ENCODE data around the gene CLPTM1L. TPM values are rescaled to one million over a fixed set of nuclear protein-coding genes. Genes with fewer than 3 reads are reported as not detected.
"Not testable (repeated sequence)": the region's sequence is repeated elsewhere in the genome, so short reads cannot be mapped to it uniquely, and the experiment has no call there.

The CLPTM1L gene
- total RNA-seq, 2 experiments from 2014 or later, result 80.9 to 82.7 TPM

DNA sequence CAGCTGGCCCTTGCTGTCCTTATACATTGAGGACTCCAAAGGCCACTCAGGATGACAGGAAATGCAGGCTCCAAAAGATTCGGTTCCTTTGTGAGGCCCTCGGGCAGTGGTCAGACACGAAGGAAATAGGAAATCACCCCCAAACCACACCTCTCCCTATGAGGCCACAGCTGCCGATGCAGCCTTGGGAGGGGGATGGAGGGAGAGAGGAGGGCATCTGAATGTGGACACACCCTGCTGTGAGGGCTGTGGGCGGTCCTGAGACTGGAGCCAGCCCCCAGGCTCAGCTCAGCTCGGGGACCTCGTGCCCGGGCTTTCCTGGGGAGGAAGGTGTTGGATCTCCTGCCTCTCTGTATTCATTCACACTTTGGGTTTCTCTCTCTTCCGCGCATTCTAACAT lies 2.7 kb upstream of the CLPTM1L start:
- ATAC-seq (ENCODE audit: low read depth) (no peak), DNase-seq (no peak)
- POLR2A ChIA-PET, result no interaction called here
- no peak overlapping the region for H3K4me3 Mint-ChIP-seq
- no peak overlapping the region for H3K27ac Mint-ChIP-seq
- no peaks in the 10 kb centered on the region for H3K9me3 Mint-ChIP-seq
- peaks cover 9% of the 10 kb centered on the region for H3K36me3 Mint-ChIP-seq
- peaks cover 8% of the 10 kb centered on the region for H3K27me3 Mint-ChIP-seq
- peaks cover 17% of the 10 kb centered on the region for H3K4me1 Mint-ChIP-seq

DNA sequence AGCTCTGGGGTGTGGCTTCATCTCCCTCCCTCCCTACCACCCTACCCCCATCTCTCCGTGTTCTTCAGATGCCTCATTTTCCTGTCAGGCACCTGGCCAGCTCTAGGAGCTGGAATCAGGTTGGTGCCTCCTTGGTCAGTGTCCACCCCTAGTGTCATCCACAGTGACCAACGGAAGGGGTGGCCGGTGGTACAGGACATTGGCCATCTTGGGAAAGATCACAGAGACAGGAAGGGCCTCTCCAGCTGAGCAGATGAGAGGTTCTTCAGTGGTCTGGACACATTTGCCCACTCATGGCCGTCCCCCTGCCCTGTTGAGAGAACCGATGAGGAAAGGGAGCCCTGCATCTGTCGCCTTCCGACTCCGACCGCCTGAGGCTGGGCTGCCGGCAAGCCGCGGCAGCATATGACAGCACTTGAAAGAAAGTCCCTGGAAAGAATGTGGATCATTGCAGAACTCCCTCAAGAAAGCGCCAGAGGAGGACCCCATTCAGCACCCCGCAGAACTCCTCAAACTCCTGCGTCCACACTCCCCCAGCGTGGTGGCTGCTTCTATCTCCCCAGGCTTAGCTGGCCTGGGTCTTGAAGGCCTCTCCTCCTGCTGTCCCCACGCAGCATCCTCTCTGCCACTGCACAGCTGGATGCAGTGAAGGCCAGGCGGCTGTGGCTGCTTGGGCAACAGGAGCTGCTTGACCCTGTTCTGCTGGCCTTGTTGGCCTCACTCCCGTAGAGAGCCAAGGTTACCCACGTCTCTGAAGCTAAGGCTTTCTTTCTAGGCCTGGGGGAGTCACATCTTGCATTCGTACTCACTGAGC lies 1.9 kb upstream of the CLPTM1L start:
- no peak overlapping the region for H3K27ac Mint-ChIP-seq

DNA sequence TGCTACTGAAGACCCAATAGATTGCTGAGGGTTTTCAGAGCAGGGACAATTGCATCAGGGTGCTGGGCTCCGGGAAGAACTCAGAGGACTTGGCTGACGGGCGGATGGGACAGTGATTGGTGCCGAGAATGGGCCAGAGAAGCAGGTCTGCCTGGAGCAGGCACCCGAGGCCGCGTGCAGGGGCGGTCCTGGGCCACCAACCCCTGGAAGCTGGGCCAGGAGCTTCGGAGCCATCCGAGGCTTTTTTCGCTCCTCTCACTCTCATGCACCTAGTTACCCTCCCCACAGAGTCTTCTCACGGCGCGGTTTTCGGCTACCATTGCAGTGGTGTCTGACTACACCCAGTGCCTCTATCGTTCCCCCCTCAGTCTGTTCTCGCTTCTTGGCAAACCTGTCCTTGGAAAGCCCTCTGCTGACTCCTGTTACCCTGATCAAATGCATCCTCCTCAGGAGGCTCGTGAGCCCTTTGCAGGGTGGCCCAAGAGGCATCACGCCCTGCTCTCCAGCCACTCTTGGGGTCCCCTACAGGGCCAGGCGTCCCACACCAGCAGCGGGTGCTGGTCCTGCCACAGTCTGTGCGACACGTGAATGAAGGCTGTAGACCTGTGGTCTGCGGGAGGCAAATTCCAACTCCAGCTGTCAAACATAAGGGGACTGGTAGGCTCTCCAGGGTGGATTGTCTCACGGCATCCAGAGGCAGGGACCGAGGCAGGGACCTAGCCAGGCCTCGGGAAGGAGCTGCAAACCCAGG lies 1.2 kb upstream of the CLPTM1L start:
- H3K36me3 Mint-ChIP-seq, result peaks cover 15% of the 10 kb centered on the region
- no peak for ATAC-seq (ENCODE audit: low read depth)

More for the DNA sequence above, 1.9 kb upstream of the CLPTM1L start:
- no peaks in the 10 kb centered on the region for H3K9me3 Mint-ChIP-seq
- peaks cover 17% of the 10 kb centered on the region for H3K4me1 Mint-ChIP-seq
- ATAC-seq (ENCODE audit: low read depth) (no peak), DNase-seq (no peak)
- H3K4me3 Mint-ChIP-seq, result peak overlapping the region; percentile 70
- H3K27me3 Mint-ChIP-seq, result peaks cover 4% of the 10 kb centered on the region
- peaks cover 9% of the 10 kb centered on the region for H3K36me3 Mint-ChIP-seq
- POLR2A ChIA-PET, result interaction anchor here (0.7 to 1.6 kb wide), 2 partner anchors 10 to 38 kb away, joined by 3 to 4 read pairs; no protein-coding TSS in a partner anchor

DNA sequence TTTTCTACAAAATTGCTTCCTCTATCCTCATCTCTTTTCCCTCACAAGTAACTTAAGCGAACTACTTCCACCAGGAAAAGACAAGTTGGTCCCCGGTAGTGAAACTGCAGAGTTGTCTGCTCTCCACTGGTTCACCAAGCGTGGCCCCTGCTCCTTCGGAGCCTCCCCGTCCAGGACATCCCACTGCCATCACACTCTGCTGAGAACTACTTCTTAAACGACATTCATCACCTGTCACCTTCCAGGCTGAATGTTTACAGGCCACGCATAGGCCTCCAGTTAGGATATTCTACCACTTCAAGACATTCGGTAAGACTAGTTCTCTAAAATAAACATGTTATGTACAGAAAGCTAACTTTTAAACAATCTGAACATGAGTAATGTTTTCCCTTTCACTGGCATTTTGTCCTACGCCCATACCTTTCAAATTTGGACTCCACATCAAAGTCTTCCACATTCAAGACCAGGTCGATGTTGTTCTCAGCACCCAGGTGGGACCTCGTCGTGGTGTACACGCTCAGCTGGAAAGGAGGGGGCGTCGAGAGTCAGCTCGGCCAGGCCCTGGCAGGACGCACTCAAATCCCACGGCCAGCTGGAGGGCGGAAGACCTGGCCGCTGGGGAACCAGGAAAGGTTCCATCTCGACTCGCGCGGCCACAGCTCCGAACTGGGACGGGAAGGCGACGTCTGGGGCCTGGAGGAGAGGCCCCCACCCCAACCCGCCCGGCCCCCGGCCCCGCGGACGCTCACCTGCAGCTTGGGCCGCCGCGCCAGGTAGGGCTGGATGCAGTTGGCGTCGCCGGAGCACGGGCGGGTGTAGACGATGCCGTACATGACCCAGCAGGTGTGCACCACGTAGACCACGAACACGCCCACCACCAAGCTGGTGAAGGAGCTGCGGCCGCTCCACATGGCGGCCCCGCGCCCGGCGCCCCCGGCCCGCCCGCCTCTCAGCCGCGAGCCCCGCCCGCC lies 683 bp downstream of the CLPTM1L start:
- Mint-ChIP-seq H3K27ac (peak overlapping the region; percentile 82), H3K4me3 (peak overlapping the region; percentile 88), H3K36me3 (peaks cover 15% of the 10 kb centered on the region), H3K4me1 (peaks cover 18% of the 10 kb centered on the region), H3K9me3 (no peaks in the 10 kb centered on the region), H3K27me3 (no peaks in the 10 kb centered on the region)
- peak; percentile 49 for DNase-seq
- peak; percentile 23 for ATAC-seq (ENCODE audit: low read depth)
- POLR2A ChIA-PET, result interaction anchor here (0.7 to 2.3 kb wide), 7 partner anchors 10 to 180 kb away, joined by 3 to 14 read pairs (median 4); partner anchors contain the start of gene LPCAT1

More for the DNA sequence above, 1.2 kb upstream of the CLPTM1L start:
- Mint-ChIP-seq H3K4me1 (peaks cover 18% of the 10 kb centered on the region), H3K9me3 (no peaks in the 10 kb centered on the region), H3K4me3 (peak overlapping the region; percentile 75), H3K27ac (peak overlapping the region; percentile 60), H3K27me3 (no peaks in the 10 kb centered on the region)
- no peak for DNase-seq
- POLR2A ChIA-PET, result interaction anchor here (0.7 to 2.3 kb wide), 6 partner anchors 9 to 454 kb away, joined by 3 to 14 read pairs (median 4); partner anchors contain the start of genes BRD9 and TRIP13

DNA sequence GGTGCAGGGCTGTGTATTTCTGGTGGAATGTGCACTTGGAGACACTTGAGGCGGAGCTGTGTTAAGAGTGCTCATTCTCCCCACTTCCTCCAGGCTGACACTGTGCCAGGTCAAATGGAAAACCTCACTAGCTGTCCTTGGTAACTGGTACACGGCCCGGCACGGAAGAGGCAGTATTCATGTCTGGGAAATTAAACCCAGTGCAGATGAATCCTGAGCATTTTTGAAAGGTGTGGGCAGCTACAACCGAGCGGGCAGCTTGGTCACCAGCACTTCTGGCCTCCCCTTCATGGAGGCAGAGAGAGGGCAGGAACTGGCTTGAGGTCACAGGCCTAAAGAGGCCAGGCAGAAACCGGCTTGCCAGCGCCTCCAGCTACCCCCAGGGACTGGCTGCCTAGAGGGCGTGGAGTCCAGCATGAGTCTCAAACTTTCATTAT lies 1.6 kb downstream of the CLPTM1L start:
- Mint-ChIP-seq H3K27ac (peak overlapping the region; percentile 59), H3K4me1 (peaks cover 18% of the 10 kb centered on the region), H3K27me3 (no peaks in the 10 kb centered on the region), H3K4me3 (peak overlapping the region; percentile 27), H3K36me3 (peaks cover 15% of the 10 kb centered on the region), H3K9me3 (no peaks in the 10 kb centered on the region)
- ATAC-seq (ENCODE audit: low read depth) (no peak), DNase-seq (no peak)
- POLR2A ChIA-PET, result interaction anchor here (1.8 kb wide), 1 partner anchor 9 kb away, joined by 4 read pairs; no protein-coding TSS in a partner anchor

DNA sequence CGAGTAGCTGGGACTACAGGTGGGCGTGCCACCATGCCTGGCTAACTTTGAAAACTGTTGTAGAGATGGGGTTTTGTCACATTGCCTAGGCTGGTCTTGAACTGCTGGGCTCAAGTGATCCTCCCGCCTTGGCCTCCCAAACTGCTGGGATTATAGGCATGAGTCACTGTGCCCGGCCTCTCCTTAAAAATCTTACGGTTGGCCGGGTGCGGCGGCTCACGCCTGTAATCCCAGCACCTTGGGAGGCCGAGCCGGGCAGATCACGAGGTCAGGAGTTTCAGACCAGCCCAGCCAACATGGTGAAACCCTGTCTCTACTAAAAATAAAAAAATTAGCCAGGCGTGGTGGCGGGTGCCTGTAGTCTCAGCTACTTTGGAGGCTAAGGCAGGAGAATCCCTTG lies 2.2 kb downstream of the CLPTM1L start:
- not testable (repeated sequence) for DNase-seq; H3K27me3 Mint-ChIP-seq; H3K27ac Mint-ChIP-seq; ATAC-seq (ENCODE audit: low read depth); H3K4me3 Mint-ChIP-seq; H3K9me3 Mint-ChIP-seq
- POLR2A ChIA-PET, result interaction anchor here (1.8 kb wide), 1 partner anchor 9 kb away, joined by 4 read pairs; no protein-coding TSS in a partner anchor
- peaks cover 18% of the 10 kb centered on the region for H3K4me1 Mint-ChIP-seq
- peaks cover 15% of the 10 kb centered on the region for H3K36me3 Mint-ChIP-seq

DNA sequence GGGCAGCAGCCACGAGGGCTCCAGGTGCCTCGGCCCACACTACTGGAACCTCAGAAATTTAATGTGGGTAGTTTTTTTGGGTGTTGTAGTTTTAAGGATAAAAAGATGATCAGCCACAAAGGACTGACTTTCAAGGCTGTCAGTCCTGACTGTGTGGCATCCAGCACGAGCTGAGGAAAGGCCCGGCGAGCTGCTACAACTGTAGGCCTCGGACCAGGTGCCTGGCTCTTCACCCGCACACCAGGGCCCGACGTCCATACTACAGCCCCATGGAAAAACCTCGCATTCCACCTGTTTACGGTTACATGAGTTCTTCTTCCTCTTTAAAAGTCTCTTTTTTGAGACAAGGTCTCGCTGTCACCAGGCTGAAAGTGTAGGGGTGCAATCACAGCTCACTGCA lies 2.6 kb downstream of the CLPTM1L start:
- H3K27ac Mint-ChIP-seq, result no peak overlapping the region
- no peak overlapping the region for H3K4me3 Mint-ChIP-seq
- no peak for ATAC-seq (ENCODE audit: low read depth)
- H3K9me3 Mint-ChIP-seq, result no peaks in the 10 kb centered on the region
- no peak for DNase-seq
- H3K36me3 Mint-ChIP-seq, result peaks cover 15% of the 10 kb centered on the region
- POLR2A ChIA-PET, result interaction anchor here (1.8 kb wide), 1 partner anchor 8 kb away, joined by 4 read pairs; no protein-coding TSS in a partner anchor
- H3K4me1 Mint-ChIP-seq, result peaks cover 18% of the 10 kb centered on the region
- H3K27me3 Mint-ChIP-seq, result no peaks in the 10 kb centered on the region

DNA sequence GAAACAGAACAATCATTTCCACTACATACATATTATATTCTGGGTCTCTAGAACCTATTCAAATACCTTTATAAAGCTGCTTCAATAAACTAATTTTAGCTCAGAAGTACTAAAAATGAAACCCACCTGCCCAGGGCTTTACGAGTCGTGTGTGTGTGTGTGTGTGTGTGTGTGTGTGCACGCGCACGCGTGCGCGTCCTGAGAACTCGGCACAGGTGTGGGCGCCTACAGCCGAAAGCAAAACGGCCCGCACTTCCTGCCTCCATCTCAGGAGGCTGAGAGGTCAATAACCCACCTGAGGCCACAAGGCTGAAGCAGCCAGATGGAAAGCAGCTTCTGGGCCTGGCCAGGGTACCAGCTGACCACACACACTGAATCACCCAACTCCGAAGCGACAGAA lies 3.0 kb downstream of the CLPTM1L start:
- Mint-ChIP-seq H3K4me1 (peaks cover 18% of the 10 kb centered on the region), H3K4me3 (no peak overlapping the region), H3K27me3 (no peaks in the 10 kb centered on the region), H3K9me3 (no peaks in the 10 kb centered on the region), H3K36me3 (peaks cover 15% of the 10 kb centered on the region), H3K27ac (no peak overlapping the region)
- ATAC-seq (ENCODE audit: low read depth) (no peak), DNase-seq (no peak)
- POLR2A ChIA-PET, result no interaction called here

DNA sequence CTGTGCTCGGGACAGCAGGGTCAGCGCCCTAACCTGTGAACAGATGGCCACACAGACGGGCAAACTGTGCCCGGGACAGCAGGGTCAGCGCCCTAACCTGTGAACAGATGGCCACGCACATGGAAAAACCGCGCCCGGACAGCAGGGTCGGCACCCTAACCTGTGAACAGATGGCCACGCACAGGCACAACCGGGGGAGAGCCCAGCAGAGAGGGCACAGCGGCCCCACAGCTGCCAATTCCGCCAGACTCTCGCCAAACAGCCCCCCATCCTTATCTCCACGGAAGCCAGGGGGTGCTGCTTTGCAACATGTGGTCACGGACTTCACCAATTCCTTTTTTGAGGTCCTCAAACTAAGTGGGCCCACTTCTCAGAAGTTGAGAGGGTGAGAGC lies 5.1 kb downstream of the CLPTM1L start:
- POLR2A ChIA-PET; H3K9me3 Mint-ChIP-seq; H3K27ac Mint-ChIP-seq; H3K4me3 Mint-ChIP-seq; H3K27me3 Mint-ChIP-seq; ATAC-seq (ENCODE audit: low read depth); DNase-seq: not testable (repeated sequence)
- Mint-ChIP-seq H3K4me1 (peaks cover 13% of the 10 kb centered on the region), H3K36me3 (peaks cover 18% of the 10 kb centered on the region)

DNA sequence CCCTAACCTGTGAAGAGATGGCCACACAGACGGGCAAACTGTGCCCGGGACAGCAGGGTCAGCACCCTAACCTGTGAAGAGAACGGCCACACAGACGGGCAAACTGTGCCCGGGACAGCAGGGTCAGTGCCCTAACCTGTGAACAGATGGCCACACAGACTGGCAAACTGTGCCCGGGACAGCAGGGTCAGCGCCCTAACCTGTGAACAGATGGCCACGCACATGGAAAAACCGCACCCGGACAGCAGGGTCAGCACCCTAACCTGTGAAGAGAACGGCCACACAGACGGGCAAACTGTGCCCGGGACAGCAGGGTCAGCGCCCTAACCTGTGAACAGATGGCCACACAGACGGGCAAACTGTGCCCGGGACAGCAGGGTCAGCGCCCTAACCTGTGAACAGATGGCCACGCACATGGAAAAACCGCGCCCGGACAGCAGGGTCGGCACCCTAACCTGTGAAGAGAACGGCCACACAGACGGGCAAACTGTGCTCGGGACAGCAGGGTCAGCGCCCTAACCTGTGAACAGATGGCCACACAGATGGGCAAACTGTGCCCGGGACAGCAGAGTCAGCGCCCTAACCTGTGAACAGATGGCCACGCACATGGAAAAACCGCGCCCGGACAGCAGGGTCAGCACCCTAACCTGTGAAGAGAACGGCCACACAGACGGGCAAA lies 5.6 kb downstream of the CLPTM1L start:
- H3K27me3 Mint-ChIP-seq; POLR2A ChIA-PET; H3K4me3 Mint-ChIP-seq; ATAC-seq (ENCODE audit: low read depth); H3K27ac Mint-ChIP-seq; DNase-seq; H3K9me3 Mint-ChIP-seq: not testable (repeated sequence)
- peaks cover 13% of the 10 kb centered on the region for H3K4me1 Mint-ChIP-seq
- peaks cover 20% of the 10 kb centered on the region for H3K36me3 Mint-ChIP-seq

DNA sequence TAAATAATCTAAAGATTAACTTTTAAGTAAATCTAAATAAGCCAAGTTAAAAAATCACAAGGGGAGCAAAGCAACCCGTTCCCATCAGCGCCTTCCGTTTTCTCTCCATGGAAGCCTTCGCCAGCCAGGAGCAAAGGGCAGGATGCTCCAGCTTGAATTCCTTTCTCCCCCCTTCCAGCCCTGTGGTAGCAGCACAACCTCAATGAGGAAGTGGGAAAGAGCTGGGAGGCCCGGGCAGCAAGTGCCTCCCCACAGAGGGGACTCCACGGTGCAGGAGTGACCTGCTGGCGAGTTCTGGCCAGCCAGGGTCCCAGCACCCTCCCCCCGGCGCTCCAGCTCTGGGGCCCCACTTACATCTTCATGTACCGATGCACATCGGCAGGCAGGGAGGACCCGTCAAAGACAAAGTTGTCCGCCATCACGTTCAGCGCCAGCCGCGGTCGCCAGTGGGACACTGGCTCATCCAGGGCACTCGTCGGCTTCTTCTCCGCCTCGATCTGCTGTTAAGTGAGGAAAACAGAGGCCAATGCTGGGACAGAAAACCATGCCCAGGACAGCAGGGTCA lies 6.3 kb downstream of the CLPTM1L start:
- no peak overlapping the region for H3K4me3 Mint-ChIP-seq
- ATAC-seq (ENCODE audit: low read depth) (no peak), DNase-seq (no peak)
- H3K36me3 Mint-ChIP-seq, result peaks cover 16% of the 10 kb centered on the region
- POLR2A ChIA-PET, result no interaction called here
- H3K9me3 Mint-ChIP-seq, result no peaks in the 10 kb centered on the region
- H3K4me1 Mint-ChIP-seq, result peaks cover 7% of the 10 kb centered on the region
- H3K27ac Mint-ChIP-seq, result no peak overlapping the region
- no peaks in the 10 kb centered on the region for H3K27me3 Mint-ChIP-seq

DNA sequence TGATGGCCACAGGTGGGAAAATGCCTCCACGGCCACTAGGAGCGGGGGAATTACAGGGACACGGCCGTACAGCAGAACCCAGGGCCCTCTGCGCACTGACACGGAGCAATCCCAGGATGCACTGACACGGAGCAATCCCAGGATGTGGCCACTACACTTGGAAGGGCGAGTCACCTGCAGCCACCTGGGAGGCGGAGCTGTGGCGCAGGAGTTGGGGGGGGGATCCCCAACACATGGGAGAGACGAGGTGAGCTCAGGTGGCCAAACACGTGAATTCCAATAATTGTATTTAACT lies 6.8 kb downstream of the CLPTM1L start:
- POLR2A ChIA-PET, result no interaction called here
- peaks cover 19% of the 10 kb centered on the region for H3K36me3 Mint-ChIP-seq
- no peak for DNase-seq
- H3K9me3 Mint-ChIP-seq, result no peaks in the 10 kb centered on the region
- no peaks in the 10 kb centered on the region for H3K27me3 Mint-ChIP-seq
- H3K4me1 Mint-ChIP-seq, result peaks cover 4% of the 10 kb centered on the region
- no peak for ATAC-seq (ENCODE audit: low read depth)
- no peak overlapping the region for H3K4me3 Mint-ChIP-seq
- H3K27ac Mint-ChIP-seq, result no peak overlapping the region
